ENCODE measurements around the gene SLC25A11.

The SLC25A11 gene

DNA sequence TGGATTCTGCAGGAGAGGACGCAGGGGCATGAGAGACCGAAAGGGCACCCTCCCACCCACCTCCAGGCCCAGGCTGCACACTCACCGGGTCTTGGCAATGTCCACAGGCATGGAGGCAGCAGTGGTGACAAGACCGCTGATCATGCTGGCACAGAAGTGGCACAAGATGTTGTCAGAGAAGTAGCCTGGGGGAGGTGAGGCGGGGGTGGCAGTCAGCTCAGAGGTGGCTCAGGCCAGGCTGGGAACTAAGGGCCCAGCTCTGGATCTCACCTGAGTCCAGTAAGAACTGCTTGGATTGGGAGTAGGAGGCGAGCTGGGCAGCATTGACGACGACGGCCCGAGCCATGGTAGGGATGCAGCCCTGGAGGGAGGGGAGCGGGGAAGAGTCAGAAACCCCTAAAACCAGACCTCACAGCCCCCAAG lies 1.8 kb downstream of the SLC25A11 start:
- peak overlapping the region in 1 of 2 donors; percentile 93 for H3K27ac ChIP-seq
- no peak for DNase-seq (ENCODE audit: low spot score)
- TF ChIP-seq CTCF (IDR thresholded peaks at IDR 0.05), result no peak
- H3K4me3 ChIP-seq, result peak overlapping the region; percentile 80

- Histone ChIP-seq H3K27ac (no peak overlapping the region), H3K4me3 (no peak overlapping the region)
- TF ChIP-seq CTCF (IDR thresholded peaks at IDR 0.05), result no peak
- DNase-seq (ENCODE audit: low spot score), result no peak
Observed at GRCh38 chr17:4937553-4937952, 2.3 kb downstream of the SLC25A11 start.

DNA sequence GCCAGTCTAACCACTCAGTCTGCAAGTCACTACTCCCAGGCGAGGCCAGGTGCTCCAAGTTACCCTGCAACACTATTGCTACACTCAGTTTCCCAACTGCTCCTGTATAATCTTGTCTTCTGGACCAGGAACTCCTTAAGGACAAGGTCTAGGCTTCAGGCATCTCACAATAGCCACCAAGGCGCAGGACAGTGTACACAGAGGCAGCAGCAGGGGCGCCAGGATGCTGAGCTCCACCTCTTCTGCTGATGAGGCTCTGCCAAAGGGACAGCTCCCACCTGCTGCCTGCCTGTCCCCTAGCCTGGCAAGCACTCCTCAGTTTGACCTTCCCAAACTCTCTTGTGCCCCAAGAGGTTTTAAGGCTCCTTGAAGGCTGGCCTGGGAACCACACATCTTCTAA lies 3.4 kb downstream of the SLC25A11 start:
- no peak for DNase-seq (ENCODE audit: low spot score)
- no peak for TF ChIP-seq CTCF (IDR thresholded peaks at IDR 0.05)
- no peak overlapping the region for H3K4me3 ChIP-seq
- H3K27ac ChIP-seq, result no peak overlapping the region

GRCh38 chr17:4935650-4936049 lies 4.2 kb downstream of the SLC25A11 start:
- Histone ChIP-seq H3K4me3 (no peak overlapping the region), H3K27ac (no peak overlapping the region)
- DNase-seq (ENCODE audit: low spot score), result no peak
- TF ChIP-seq CTCF (IDR thresholded peaks at IDR 0.05), result no peak

- no peak for TF ChIP-seq CTCF (IDR thresholded peaks at IDR 0.05)
- Histone ChIP-seq H3K27ac (no peak overlapping the region), H3K4me3 (no peak overlapping the region)
- no peak for DNase-seq (ENCODE audit: low spot score)
Observed at GRCh38 chr17:4934173-4934979, 5.5 kb downstream of the SLC25A11 start.

DNA sequence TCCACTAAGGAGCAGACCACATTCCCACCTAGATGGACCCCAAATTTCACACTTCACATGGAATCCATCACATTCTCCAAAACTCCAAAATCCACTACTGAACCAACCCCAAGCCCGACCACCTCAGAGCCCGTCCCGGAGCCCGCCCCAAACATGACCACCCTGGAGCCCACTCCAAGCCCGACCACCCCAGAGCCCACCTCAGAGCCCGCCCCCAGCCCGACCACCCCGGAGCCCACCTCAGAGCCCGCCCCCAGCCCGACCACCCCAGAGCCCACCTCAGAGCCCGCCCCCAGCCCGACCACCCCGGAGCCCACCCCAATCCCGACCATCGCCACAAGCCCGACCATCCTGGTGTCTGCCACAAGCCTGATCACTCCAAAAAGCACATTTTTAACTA lies 6.2 kb downstream of the SLC25A11 start:
- TF ChIP-seq CTCF (IDR thresholded peaks at IDR 0.05), result no peak
- no peak for DNase-seq (ENCODE audit: low spot score)
- no peak overlapping the region for H3K27ac ChIP-seq
- H3K4me3 ChIP-seq, result no peak overlapping the region

- TF ChIP-seq CTCF (IDR thresholded peaks at IDR 0.05), result no peak
- H3K4me3 ChIP-seq, result no peak overlapping the region
- no peak for DNase-seq (ENCODE audit: low spot score)
- no peak overlapping the region for H3K27ac ChIP-seq
Observed at GRCh38 chr17:4932756-4933155, 7.1 kb downstream of the SLC25A11 start.
